K562 (cell line): ENCODE results near the gene ERRFI1. TPM values are rescaled to one million over a fixed set of nuclear protein-coding genes. Genes with fewer than 3 reads are reported as not detected.

ENCODE experiments used
- ATAC-seq: fragments of 200-7000 bp; cut with Tn5 transposase; 3 replicates; pipeline ENCODE4 v1.9.1; 2020; ENCODE audit warnings: moderate library complexity
- BruUV-seq: library from RNA; stranded (reverse); fragments of 400-500 nt; replicated peaks from 2 replicates; lab custom pipeline; 2021; lab: Mats Ljungman, UMichigan
- CTCF ChIA-PET: fragments of 300-600 bp; formaldehyde crosslinking; extraction: SDS; loops from one replicate; lab custom pipeline; 2021; ENCODE audit warnings: low intra/inter-chr PET ratio; lab: Yijun Ruan, JAX
- POLR2A ChIA-PET: fragments of 300-600, 350-650 bp; sonication (Branson Sonifier 250); formaldehyde crosslinking; extraction: SDS; loops from one replicate; lab custom pipeline; 2021; ENCODE audit warnings: antibody characterized with exemption, inconsistent platforms; lab: Yijun Ruan, JAX
- DNase-seq, 4 experiments: peaks; one replicate each; pipeline versions ENCODE4 v3.0.0 to v3.0.0-alpha.2; 2011 to 2018; ENCODE audit warnings: low spot score in 3 of 4, mixed read lengths in 3 of 4; ENCODE audit errors: extremely low read depth in 1 of 4
- FAIRE-seq: peaks from 2 replicates; lab custom pipeline; 2011; peaks lifted over from hg19 to GRCh38; lab: Jason Lieb, UNC
- H2AFZ ChIP-seq: 2 replicates; pipeline ENCODE4 v1.6.0; 2011; ENCODE audit warnings: low read depth, low read length, control low read depth, inconsistent platforms
- H3K27ac ChIP-seq: fragments of 200-600 bp; 3 replicates; pipeline ENCODE4 v1.8.0; 2011; ENCODE audit warnings: low read depth, mild to moderate bottlenecking, control low read depth, inconsistent platforms, low read length, moderate library complexity, mixed read lengths; ENCODE audit errors: extremely low read depth
- H3K27me3 ChIP-seq, 2 experiments: fragments of 300-600 bp in 1 of 2; 2 replicates in 1 of 2; 3 replicates in 1 of 2; pipeline versions ENCODE4 v1.6.0 to v1.8.0; 2011; ENCODE audit warnings: inconsistent platforms in 2 of 2, low read length in 2 of 2, mild to moderate bottlenecking in 1 of 2, mixed read lengths in 1 of 2, moderate library complexity in 1 of 2; ENCODE audit not compliant: control insufficient read depth in 2 of 2, insufficient read depth in 2 of 2
- H3K36me3 ChIP-seq: fragments of 300-600 bp; 3 replicates; pipeline ENCODE4 v1.8.0; 2011; ENCODE audit warnings: mild to moderate bottlenecking, low read length, inconsistent platforms; ENCODE audit not compliant: control insufficient read depth, insufficient read depth
- H3K4me1 ChIP-seq, 2 experiments: fragments of 200-600 bp in 1 of 2; replicated peaks in 1 of 2; 2 replicates in 1 of 2; 3 replicates in 1 of 2; pipeline versions ENCODE4 v1.5.1 to v1.8.0; 2011; ENCODE audit warnings: inconsistent platforms in 2 of 2, low read length in 2 of 2, mild to moderate bottlenecking in 1 of 2, mixed read lengths in 1 of 2, moderate library complexity in 1 of 2; ENCODE audit not compliant: control insufficient read depth in 2 of 2, insufficient read depth in 2 of 2
- H3K4me2 ChIP-seq: 2 replicates; pipeline ENCODE4 v1.6.1; 2011; ENCODE audit warnings: low read length, control low read depth, inconsistent platforms, mixed read lengths; ENCODE audit not compliant: insufficient read depth
- H3K4me3 ChIP-seq: fragments of 200-600 bp; sonication (generic), shearing (Covaris generic); 2 replicates; pipeline ENCODE4 v1.5.1; 2016; ENCODE audit warnings: control low read depth, inconsistent platforms
- H3K79me2 ChIP-seq: fragments of 200-600 bp; 3 replicates; pipeline ENCODE4 v1.8.0; 2011; ENCODE audit warnings: low read length, inconsistent platforms; ENCODE audit not compliant: control insufficient read depth, insufficient read depth
- H3K9ac ChIP-seq, 2 experiments: 2 replicates each; pipeline versions ENCODE4 v1.6.0 to v1.6.1; 2011; ENCODE audit warnings: low read depth in 2 of 2, low read length in 2 of 2, control low read depth in 1 of 2, inconsistent platforms in 1 of 2, mild to moderate bottlenecking in 1 of 2, mixed read lengths in 1 of 2; ENCODE audit not compliant: insufficient read depth in 1 of 2
- H3K9me1 ChIP-seq: one replicate; pipeline ENCODE4 v1.6.0; 2011; ENCODE audit warnings: inconsistent platforms, mild to moderate bottlenecking, low read length, moderate library complexity; ENCODE audit not compliant: control insufficient read depth, insufficient read depth
- H3K9me3 ChIP-seq: replicated peaks from 2 replicates; pipeline ENCODE4 v1.5.1; 2011; ENCODE audit warnings: low read depth, low read length, inconsistent platforms; ENCODE audit not compliant: control insufficient read depth, insufficient read depth
- H4K20me1 ChIP-seq: replicated peaks from 2 replicates; pipeline ENCODE4 v1.6.1; 2011; ENCODE audit warnings: low read length, inconsistent platforms, mixed read lengths; ENCODE audit not compliant: control insufficient read depth, insufficient read depth
- ARHGAP35 ChIP-seq: fragments of 450-650 bp; IDR thresholded peaks from 2 replicates; pipeline ENCODE4 v1.6.1; 2018; ENCODE audit not compliant: partially characterized antibody
- CBFB ChIP-seq: sonication (generic); formaldehyde crosslinking; IDR thresholded peaks from 2 replicates; pipeline ENCODE4 v1.4.0; 2020; ENCODE audit warnings: mild to moderate bottlenecking, missing genetic modification reagents
- CBX2 ChIP-seq: fragments of 200-600 bp; sonication (generic); IDR thresholded peaks from one replicate; pipeline ENCODE4 v1.6.1; 2012; ENCODE audit warnings: mild to moderate bottlenecking, low read length, inconsistent platforms; ENCODE audit not compliant: insufficient read depth, poor library complexity, severe bottlenecking
- CREB5 ChIP-seq: fragments of 250-450 bp; sonication (Bioruptor Pico); IDR thresholded peaks from 2 replicates; pipeline ENCODE4 v1.5.0; 2020; ENCODE audit warnings: mild to moderate bottlenecking
- MBD2 ChIP-seq: sonication (generic); IDR thresholded peaks from 2 replicates; pipeline ENCODE4 v1.6.1; 2016; ENCODE audit warnings: low read depth, borderline replicate concordance
- MXI1 ChIP-seq: IDR thresholded peaks from 2 replicates; pipeline ENCODE4 v1.6.1; 2011; ENCODE audit warnings: low read depth, mild to moderate bottlenecking, improper control_type of control experiment, low read length
- OTX1 ChIP-seq: fragments of 450-650 bp; formaldehyde crosslinking; IDR thresholded peaks from 2 replicates; pipeline ENCODE4 v1.4.0; 2022; ENCODE audit warnings: mild to moderate bottlenecking
- POU5F1 ChIP-seq: fragments of 150-350 bp; IDR thresholded peaks from 2 replicates; pipeline ENCODE4 v1.6.1; 2014; ENCODE audit warnings: borderline replicate concordance, low read length, low read depth, mild to moderate bottlenecking; ENCODE audit not compliant: partially characterized antibody
- SRSF3 ChIP-seq: fragments of 200-400 bp; formaldehyde crosslinking; IDR thresholded peaks from 2 replicates; pipeline ENCODE4 v1.6.1; 2016; ENCODE audit warnings: mild to moderate bottlenecking, low read length, moderate library complexity; ENCODE audit not compliant: insufficient read depth
- XRCC5 ChIP-seq: fragments of 200-400 bp; formaldehyde crosslinking; IDR thresholded peaks from 2 replicates; pipeline ENCODE4 v1.6.1; 2017; ENCODE audit warnings: low read depth, mild to moderate bottlenecking, low read length
- ZNF121 ChIP-seq: sonication (generic); formaldehyde crosslinking; conservative IDR thresholded peaks from 2 replicates; pipeline ENCODE4 v1.8.0; 2022; ENCODE audit warnings: missing genetic modification reagents
- ZNF175 ChIP-seq: fragments of 200-800 bp; sonication (Bioruptor generic); IDR thresholded peaks from 2 replicates; pipeline ENCODE4 v1.6.1; 2016; ENCODE audit warnings: low read depth, mild to moderate bottlenecking, missing genetic modification characterization, missing compliant biosample characterization
- ZNF274 ChIP-seq: IDR thresholded peaks from 2 replicates; pipeline ENCODE4 v1.6.1; 2011; ENCODE audit warnings: low read depth, mild to moderate bottlenecking, low read length, moderate library complexity, borderline replicate concordance
- WGBS: fragments of 100-300 bp; shearing (Covaris generic); methylation state at CpG from one replicate; pipeline ENCODE4 v1.1.6; 2016; ENCODE audit warnings: low coverage, mixed read lengths; ENCODE audit not compliant: insufficient coverage; ENCODE audit errors: missing lambda C conversion rate; 5-methylcytosine and 5-hydroxymethylcytosine counted together
- in situ Hi-C: fragments of 300-500 bp; cut with MboI; formaldehyde crosslinking; loops from 4 replicates; pipeline ENCODE4 v1.15.0; 2018; ENCODE audit warnings: inconsistent platforms, mixed read lengths
- intact Hi-C: fragments of 100-400 bp; cut with micrococcal nuclease; formaldehyde crosslinking; loops from 2 replicates; pipeline ENCODE4 v1.14.2; 2022
- polyA plus RNA-seq, 8 experiments: library from polyadenylated mRNA; depleted of rRNA in 4 of 8; stranded (reverse) in 5 of 8; unstranded in 3 of 8; fragments of >200 nt; fragmentation: Nextera tagmentation in 2 of 8; fragmentation: Illumina TruSeq in 1 of 8; extraction: Ambion mirVana in 2 of 8; extraction: Trizol in 1 of 8; gene quantifications; 2 replicates each; pipeline versions ENCODE4 v1.2.1 to v1.2.3, GENCODE V29; 2011 to 2014; ENCODE audit warnings: inconsistent platforms in 1 of 8, missing spikeins in 1 of 8
- total RNA-seq, 7 experiments: library from RNA; depleted of rRNA in 6 of 7; stranded (reverse); fragments of >200 nt in 6 of 7; fragmentation: Illumina TruSeq in 2 of 7; extraction: Trizol in 2 of 7; gene quantifications; 2 replicates each; pipeline versions ENCODE4 v1.2.1 to v1.2.3, GENCODE V29; 2011 to 2021; ENCODE audit warnings: low replicate concordance in 1 of 7
- TF ChIP-seq, protein P1 (sequence below): fragments of 450-650 bp; IDR thresholded peaks from 2 replicates; pipeline ENCODE4 v1.6.1; 2017; ENCODE audit warnings: antibody characterized with exemption

Gene ERRFI1
- total and polyA plus RNA-seq, 9 of the 15 experiments (the other 6 are each of a cell fraction or from before 2014, with no cell fraction given), result 0.67 to 4.4 (median 1.1) TPM

GRCh38 chr1:8026976-8027747, 1.1 kb upstream of the ERRFI1 start:
- intact Hi-C loops, result no loop called here
- peak; percentile 14; the same call in 2 of the 3 replicates for ATAC-seq
- TF ChIP-seq POU5F1, result no peak
- no peak for TF ChIP-seq MBD2
- TF ChIP-seq XRCC5, result no peak
- TF ChIP-seq, protein P1, sequence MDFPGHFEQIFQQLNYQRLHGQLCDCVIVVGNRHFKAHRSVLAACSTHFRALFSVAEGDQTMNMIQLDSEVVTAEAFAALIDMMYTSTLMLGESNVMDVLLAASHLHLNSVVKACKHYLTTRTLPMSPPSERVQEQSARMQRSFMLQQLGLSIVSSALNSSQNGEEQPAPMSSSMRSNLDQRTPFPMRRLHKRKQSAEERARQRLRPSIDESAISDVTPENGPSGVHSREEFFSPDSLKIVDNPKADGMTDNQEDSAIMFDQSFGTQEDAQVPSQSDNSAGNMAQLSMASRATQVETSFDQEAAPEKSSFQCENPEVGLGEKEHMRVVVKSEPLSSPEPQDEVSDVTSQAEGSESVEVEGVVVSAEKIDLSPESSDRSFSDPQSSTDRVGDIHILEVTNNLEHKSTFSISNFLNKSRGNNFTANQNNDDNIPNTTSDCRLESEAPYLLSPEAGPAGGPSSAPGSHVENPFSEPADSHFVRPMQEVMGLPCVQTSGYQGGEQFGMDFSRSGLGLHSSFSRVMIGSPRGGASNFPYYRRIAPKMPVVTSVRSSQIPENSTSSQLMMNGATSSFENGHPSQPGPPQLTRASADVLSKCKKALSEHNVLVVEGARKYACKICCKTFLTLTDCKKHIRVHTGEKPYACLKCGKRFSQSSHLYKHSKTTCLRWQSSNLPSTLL, result no peak
- TF ChIP-seq OTX1 (CRISPR knock-in tag), result peak; percentile 55; the same call in 1 of the 2 replicates
- 0 out of 2 replicates have a peak, but pooled peaks have one; percentile 42 for TF ChIP-seq CBFB (CRISPR knock-in tag)
- no peak for TF ChIP-seq ZNF274
- TF ChIP-seq SRSF3, result no peak
- peak; percentile 8 for TF ChIP-seq CBX2
- no peak for TF ChIP-seq ZNF175 (CRISPR knock-in tag)
- TF ChIP-seq MXI1, result no peak
- TF ChIP-seq ZNF121 (CRISPR knock-in tag), result no peak
- TF ChIP-seq ARHGAP35, result peak; percentile 38
- TF ChIP-seq CREB5 (CRISPR knock-in tag), result no peak

More at GRCh38 chr1:8026976-8027747, 1.1 kb upstream of the ERRFI1 start:
- H3K36me3 ChIP-seq, result no peaks in the 10 kb centered on the region
- FAIRE-seq (no peak), DNase-seq (no peak)
- CTCF ChIA-PET, result no interaction called here
- peaks cover 34 to 40% of the 10 kb centered on the region in 2 experiments for H3K27me3 ChIP-seq
- peak overlapping the region; percentile 55; the same call in 1 of the 2 replicates for H3K4me2 ChIP-seq
- H3K9ac ChIP-seq, result peak overlapping the region in 1 of 2 experiments; percentile 85; a peak in 2 of 4 replicates
- 46% methylated on average over 24 of the region's 25 CpGs for WGBS
- in situ Hi-C loops, result no loop called here
- BruUV-seq, result no TSS peak
- no peak overlapping the region for H3K27ac ChIP-seq
- POLR2A ChIA-PET, result interaction anchor here (0.6 to 1.2 kb wide), 3 partner anchors 140 to 296 kb away, joined by 3 read pairs; no protein-coding TSS in a partner anchor
- peak overlapping the region; percentile 83 for H2AFZ ChIP-seq
- peaks cover 5 to 16% of the 10 kb centered on the region in 2 experiments; a peak in 3 of 5 replicates for H3K4me1 ChIP-seq
- H4K20me1 ChIP-seq, result peaks cover 6% of the 10 kb centered on the region
- no peaks in the 10 kb centered on the region for H3K79me2 ChIP-seq
- H3K9me1 ChIP-seq, result no peaks in the 10 kb centered on the region
- no peaks in the 10 kb centered on the region for H3K9me3 ChIP-seq
- no peak overlapping the region for H3K4me3 ChIP-seq
